Stimulated activated CD4-positive, alpha-beta T cell treated with anti-CD3 and anti-CD28 coated beads, Interleukin-4, amount 100 ng/mL, for 48 hours (primary cell): ENCODE results near the gene PLD1.
"Not testable (repeated sequence)": the region's sequence is repeated elsewhere in the genome, so short reads cannot be mapped to it uniquely, and the experiment has no call there.

ENCODE experiments used
- DNase-seq, 2 donors: peaks; one replicate each; pipeline ENCODE4 v3.0.0-alpha.2; 2020; ENCODE audit warnings: low read depth in 2 of 2

The PLD1 gene

GRCh38 chr3:171671709-171672108 lies 138.6 kb downstream of the PLD1 start:
- no peak for DNase-seq

GRCh38 chr3:171666516-171666915 lies 143.8 kb downstream of the PLD1 start:
- DNase-seq = no peak

- DNase-seq = no peak
Observed at GRCh38 chr3:171663805-171664204, 146.5 kb downstream of the PLD1 start.

GRCh38 chr3:171661484-171661883 lies 148.8 kb downstream of the PLD1 start:
- no peak for DNase-seq

- DNase-seq = no peak
Observed at GRCh38 chr3:171660188-171660587, 150.1 kb downstream of the PLD1 start.

GRCh38 chr3:171658841-171659240 lies 151.4 kb downstream of the PLD1 start:
- no peak for DNase-seq

GRCh38 chr3:171654809-171655208 lies 155.5 kb downstream of the PLD1 start:
- DNase-seq = no peak

GRCh38 chr3:171654326-171654725 lies 156.0 kb downstream of the PLD1 start:
- no peak for DNase-seq

GRCh38 chr3:171653701-171654100 lies 156.6 kb downstream of the PLD1 start:
- DNase-seq = no peak

GRCh38 chr3:171652932-171653331 lies 157.4 kb downstream of the PLD1 start:
- no peak for DNase-seq

GRCh38 chr3:171649911-171650592 lies 160.2 kb downstream of the PLD1 start:
- no peak for DNase-seq

- no peak for DNase-seq
Observed at GRCh38 chr3:171649267-171649666, 161.0 kb downstream of the PLD1 start.

- DNase-seq = no peak
Observed at GRCh38 chr3:171648069-171648468, 162.2 kb downstream of the PLD1 start.

- no peak for DNase-seq
Observed at GRCh38 chr3:171646357-171647133, 163.7 kb downstream of the PLD1 start.

GRCh38 chr3:171644681-171645080 lies 165.6 kb downstream of the PLD1 start:
- no peak for DNase-seq

GRCh38 chr3:171643681-171644080 lies 166.6 kb downstream of the PLD1 start:
- no peak for DNase-seq

GRCh38 chr3:171643033-171643432 lies 167.2 kb downstream of the PLD1 start:
- DNase-seq = no peak

- no peak for DNase-seq
Observed at GRCh38 chr3:171640520-171641412, 169.5 kb downstream of the PLD1 start.

- no peak for DNase-seq
Observed at GRCh38 chr3:171636666-171637065, 173.6 kb downstream of the PLD1 start.

- DNase-seq = no peak
Observed at GRCh38 chr3:171632766-171633165, 177.5 kb downstream of the PLD1 start.

GRCh38 chr3:171626799-171627198 lies 183.5 kb downstream of the PLD1 start:
- DNase-seq = not testable (repeated sequence)

GRCh38 chr3:171622126-171622525 lies 188.2 kb downstream of the PLD1 start:
- DNase-seq = no peak
